HG03354 (cell line): ENCODE measurements around the gene GLTPD2.

Source experiments
- ATAC-seq: cut with Tn5 transposase; IDR thresholded peaks from one replicate; pipeline ENCODE4 v1.9.1; 2021; ENCODE audit warnings: mild to moderate bottlenecking; ENCODE audit not compliant: unreplicated experiment, poor library complexity, severe bottlenecking

Gene GLTPD2

GRCh38 chr17:4788807-4789700, at the start of gene GLTPD2:
TSS of gene GLTPD2 (plus strand) at chr17:4788964. CDS start at chr17:4789012, 48 bp downstream.
- ATAC-seq, result no peak

- peak; percentile 49 for ATAC-seq
Measured at GRCh38 chr17:4739122-4740024, 49.4 kb upstream of the GLTPD2 start, which contains the start of the genes CXCL16 and ZMYND15. TSS of gene CXCL16 (minus strand) at chr17:4739928. CDS start at chr17:4739339, 589 bp downstream. TSS of gene ZMYND15 (plus strand) at chr17:4739833. CDS start at chr17:4740549, 716 bp downstream.

GRCh38 chr17:4740025-4740351, 48.8 kb upstream of the GLTPD2 start:
- ATAC-seq, result no peak

- ATAC-seq, result no peak
Measured at GRCh38 chr17:4740584-4740983, 48.2 kb upstream of the GLTPD2 start.

- ATAC-seq, result no peak
Measured at GRCh38 chr17:4741544-4741943, 47.2 kb upstream of the GLTPD2 start.

- ATAC-seq, result no peak
Measured at GRCh38 chr17:4742133-4742532, 46.6 kb upstream of the GLTPD2 start.

GRCh38 chr17:4742629-4743028, 46.1 kb upstream of the GLTPD2 start:
- no peak for ATAC-seq

- no peak for ATAC-seq
Measured at GRCh38 chr17:4743216-4743615, 45.5 kb upstream of the GLTPD2 start.

- no peak for ATAC-seq
Measured at GRCh38 chr17:4743898-4744297, 44.9 kb upstream of the GLTPD2 start.

- ATAC-seq, result no peak
Measured at GRCh38 chr17:4744999-4745969, 43.5 kb upstream of the GLTPD2 start.

- no peak for ATAC-seq
Measured at GRCh38 chr17:4747847-4748246, 40.9 kb upstream of the GLTPD2 start.

- no peak for ATAC-seq
Measured at GRCh38 chr17:4748686-4749085, 40.1 kb upstream of the GLTPD2 start.

GRCh38 chr17:4750606-4751005, 38.2 kb upstream of the GLTPD2 start:
- no peak for ATAC-seq

- no peak for ATAC-seq
Measured at GRCh38 chr17:4751932-4752331, 36.8 kb upstream of the GLTPD2 start.

GRCh38 chr17:4753392-4753791, 35.4 kb upstream of the GLTPD2 start:
- no peak for ATAC-seq

GRCh38 chr17:4759776-4760236, 29.0 kb upstream of the GLTPD2 start:
- ATAC-seq, result no peak

GRCh38 chr17:4764595-4764994, 24.2 kb upstream of the GLTPD2 start:
- ATAC-seq, result no peak

- no peak for ATAC-seq
Measured at GRCh38 chr17:4766201-4766600, 22.6 kb upstream of the GLTPD2 start.

GRCh38 chr17:4766723-4767122, 22.0 kb upstream of the GLTPD2 start:
- no peak for ATAC-seq
